GM12878 (cell line): Measurements from ENCODE around the gene ZNF583. TPM values are rescaled to one million over a fixed set of nuclear protein-coding genes. Genes with fewer than 3 reads are reported as not detected.

Source experiments
- ATAC-seq: fragments of 200-7000 bp; cut with Tn5 transposase; 3 replicates; pipeline ENCODE4 v1.9.1; 2020; ENCODE audit warnings: mild to moderate bottlenecking, moderate library complexity
- BruUV-seq: library from RNA; stranded (reverse); fragments of 400-500 nt; replicated peaks from 2 replicates; lab custom pipeline; 2021; lab: Mats Ljungman, UMichigan
- CTCF ChIA-PET: fragments of 300-600 bp; sonication (Branson Sonifier 250); formaldehyde crosslinking; extraction: SDS; loops from one replicate; lab custom pipeline; 2021; ENCODE audit warnings: inconsistent platforms; lab: Yijun Ruan, JAX
- POLR2A ChIA-PET: fragments of 350-600 bp; formaldehyde crosslinking; extraction: SDS; loops from one replicate; lab custom pipeline; 2021; ENCODE audit warnings: inconsistent platforms; lab: Charles Lee
- RAD21 ChIA-PET: fragments of 300-600 bp; sonication (Branson Sonifier 250); formaldehyde crosslinking; loops from one replicate; lab custom pipeline; 2023; ENCODE audit warnings: antibody characterized with exemption; ENCODE audit not compliant: unreplicated experiment; lab: Charles Lee
- SMC1A ChIA-PET: fragments of 300-600 bp; sonication (Branson Sonifier 250); formaldehyde crosslinking; loops from one replicate; lab custom pipeline; 2023; ENCODE audit not compliant: unreplicated experiment, uncharacterized antibody; lab: Charles Lee
- DNase-seq: peaks from one replicate; pipeline ENCODE4 v3.0.0-alpha.2; 2011; ENCODE audit warnings: low read depth, low spot score
- FAIRE-seq: peaks from 3 replicates; lab custom pipeline; 2011; peaks lifted over from hg19 to GRCh38; lab: Jason Lieb, UNC
- H2AFZ ChIP-seq: 2 replicates; pipeline ENCODE4 v1.6.0; 2011; ENCODE audit warnings: low read depth, low read length, control low read depth; ENCODE audit not compliant: control insufficient read depth
- H3K27ac ChIP-seq: 2 replicates; pipeline ENCODE4 v1.5.1; 2011; ENCODE audit warnings: control low read depth; ENCODE audit not compliant: control insufficient read depth, insufficient read depth
- H3K27me3 ChIP-seq, 2 experiments: replicated peaks in 1 of 2; 2 replicates each; pipeline versions ENCODE4 v1.6.0 to v1.6.1; 2011; ENCODE audit warnings: low read length in 1 of 2; ENCODE audit not compliant: control insufficient read depth in 2 of 2, insufficient read depth in 2 of 2
- H3K36me3 ChIP-seq, 2 experiments: 2 replicates each; pipeline ENCODE4 v1.5.1; 2011; ENCODE audit warnings: low read length in 1 of 2; ENCODE audit not compliant: control insufficient read depth in 2 of 2, insufficient read depth in 2 of 2
- H3K4me1 ChIP-seq: 2 replicates; pipeline ENCODE4 v1.6.1; 2011; ENCODE audit warnings: mild to moderate bottlenecking, low read length, moderate library complexity, mixed read lengths; ENCODE audit not compliant: control insufficient read depth, insufficient read depth
- H3K4me2 ChIP-seq: 2 replicates; pipeline ENCODE4 v1.6.0; 2011; ENCODE audit warnings: control low read depth; ENCODE audit not compliant: control insufficient read depth, insufficient read depth
- H3K4me3 ChIP-seq: fragments of 200-600 bp; sonication (generic); 2 replicates; pipeline ENCODE4 v1.5.1; 2016
- H3K79me2 ChIP-seq: 2 replicates; pipeline ENCODE4 v1.6.0; 2011; ENCODE audit warnings: low read length; ENCODE audit not compliant: control insufficient read depth, insufficient read depth
- H3K9ac ChIP-seq: 2 replicates; pipeline ENCODE4 v1.8.0; 2011; ENCODE audit warnings: low read length, control low read depth, mixed read lengths; ENCODE audit not compliant: control insufficient read depth, insufficient read depth
- H3K9me3 ChIP-seq: replicated peaks from 3 replicates; pipeline ENCODE4 v1.5.1; 2011; ENCODE audit warnings: mild to moderate bottlenecking, low read length; ENCODE audit not compliant: control insufficient read depth, insufficient read depth
- H4K20me1 ChIP-seq: 2 replicates; pipeline ENCODE4 v1.6.0; 2011; ENCODE audit not compliant: control insufficient read depth, insufficient read depth
- CREM ChIP-seq: IDR thresholded peaks from 2 replicates; pipeline ENCODE4 v1.6.1; 2014; ENCODE audit warnings: antibody characterized with exemption, low read depth
- EED ChIP-seq: sonication (generic); IDR thresholded peaks from 2 replicates; pipeline ENCODE4 v1.6.1; 2016; ENCODE audit warnings: antibody characterized with exemption, low read depth
- HDAC6 ChIP-seq: fragments of 200-600 bp; sonication (generic); IDR thresholded peaks from one replicate; pipeline ENCODE4 v1.8.0; 2017; ENCODE audit warnings: antibody characterized with exemption; ENCODE audit not compliant: unreplicated experiment
- IKZF1 ChIP-seq: fragments of 450-650 bp; conservative IDR thresholded peaks from 2 replicates; pipeline ENCODE4 v1.6.1; 2017; ENCODE audit warnings: antibody characterized with exemption, mild to moderate bottlenecking
- IKZF2 ChIP-seq, 2 experiments: fragments of 450-650 bp; IDR thresholded peaks; 2 replicates each; pipeline ENCODE4 v1.6.1; 2017; ENCODE audit warnings: mild to moderate bottlenecking in 2 of 2, moderate library complexity in 2 of 2
- JUNB ChIP-seq: IDR thresholded peaks from 2 replicates; pipeline ENCODE4 v1.6.1; 2016; ENCODE audit warnings: antibody characterized with exemption, mild to moderate bottlenecking
- JUND ChIP-seq: IDR thresholded peaks from 2 replicates; pipeline ENCODE4 v1.6.1; 2012; ENCODE audit warnings: low read depth, mild to moderate bottlenecking, low read length, improper control_type of control experiment, moderate library complexity
- KDM1A ChIP-seq: fragments of 200-600 bp; sonication (generic); IDR thresholded peaks from 2 replicates; pipeline ENCODE4 v1.6.1; 2016; ENCODE audit warnings: borderline replicate concordance
- NFYB ChIP-seq: IDR thresholded peaks from 2 replicates; pipeline ENCODE4 v1.6.1; 2011; ENCODE audit warnings: low read depth, mild to moderate bottlenecking, low read length, improper control_type of control experiment, moderate library complexity; ENCODE audit not compliant: insufficient read depth
- NR2C2 ChIP-seq: IDR thresholded peaks from 2 replicates; pipeline ENCODE4 v1.6.1; 2011; ENCODE audit warnings: borderline replicate concordance, low read depth; ENCODE audit not compliant: control insufficient read depth, insufficient read length
- NRF1 ChIP-seq: conservative IDR thresholded peaks from 2 replicates; pipeline ENCODE4 v1.6.1; 2011; ENCODE audit warnings: mild to moderate bottlenecking, low read depth, low read length, improper control_type of control experiment
- RAD21 ChIP-seq: IDR thresholded peaks from 2 replicates; pipeline ENCODE4 v1.6.1; 2011; ENCODE audit warnings: mild to moderate bottlenecking, low read depth, low read length, moderate library complexity; ENCODE audit not compliant: insufficient read depth
- RAD51 ChIP-seq: fragments of 450-650 bp; IDR thresholded peaks from 2 replicates; pipeline ENCODE4 v1.6.1; 2016; ENCODE audit warnings: moderate library complexity, mild to moderate bottlenecking, inconsistent platforms
- RBBP5 ChIP-seq: fragments of 200-600 bp; sonication (generic); conservative IDR thresholded peaks from 2 replicates; pipeline ENCODE4 v1.6.1; 2016
- RFX5 ChIP-seq: IDR thresholded peaks from 2 replicates; pipeline ENCODE4 v1.6.1; 2011; ENCODE audit warnings: low read depth, low read length, improper control_type of control experiment
- SIN3A ChIP-seq: IDR thresholded peaks from 2 replicates; pipeline ENCODE4 v1.6.1; 2012; ENCODE audit warnings: low read depth, low read length, improper control_type of control experiment
- STAT1 ChIP-seq: fragments of 450-650 bp; conservative IDR thresholded peaks from 2 replicates; pipeline ENCODE4 v1.6.1; 2014; ENCODE audit warnings: antibody characterized with exemption, mild to moderate bottlenecking
- SUZ12 ChIP-seq: fragments of 200-600 bp; sonication (generic); IDR thresholded peaks from one replicate; pipeline ENCODE4 v1.6.1; 2018; ENCODE audit warnings: antibody characterized with exemption, mild to moderate bottlenecking; ENCODE audit not compliant: unreplicated experiment
- TBL1XR1 ChIP-seq: IDR thresholded peaks from 2 replicates; pipeline ENCODE4 v1.6.1; 2012; ENCODE audit warnings: low read depth, low read length, improper control_type of control experiment
- ZNF274 ChIP-seq: IDR thresholded peaks from one replicate; pipeline ENCODE4 v1.8.0; 2011; ENCODE audit not compliant: insufficient read length, insufficient read depth
- WGBS: methylation state at CpG from one replicate; pipeline ENCODE4 v1.1.6; 2016; ENCODE audit warnings: low lambda C conversion rate; ENCODE audit not compliant: insufficient replicate concordance, insufficient coverage; ENCODE audit errors: missing lambda C conversion rate; 5-methylcytosine and 5-hydroxymethylcytosine counted together
- in situ Hi-C: fragments of 300-500 bp; cut with MboI; formaldehyde crosslinking; loops from 9 replicates; pipeline ENCODE4 v1.14.3; 2018; ENCODE audit warnings: mixed read lengths
- intact Hi-C: fragments of 100-400 bp; cut with micrococcal nuclease; formaldehyde crosslinking; loops from one replicate; pipeline ENCODE4 v1.14.2; 2022; ENCODE audit not compliant: unreplicated experiment
- polyA plus RNA-seq, 11 experiments: library from polyadenylated mRNA; depleted of rRNA in 4 of 11; unstranded in 6 of 11; stranded (reverse) in 5 of 11; fragments of >200 nt; fragmentation: Nextera tagmentation in 4 of 11; fragmentation: Illumina TruSeq in 1 of 11; extraction: Ambion mirVana in 4 of 11; extraction: Trizol in 1 of 11; gene quantifications; 1 replicate in 1 of 11; 2 replicates in 10 of 11; pipeline versions ENCODE4 v1.2.1 to v1.2.3, GENCODE V29; 2011 to 2016; ENCODE audit warnings: inconsistent platforms in 2 of 11, missing spikeins in 2 of 11, low read depth in 1 of 11
- total RNA-seq, 4 experiments: library from RNA; depleted of rRNA in 3 of 4; stranded (reverse); fragments of >200 nt in 3 of 4; fragmentation: Illumina TruSeq in 1 of 4; extraction: Trizol in 1 of 4; gene quantifications; 2 replicates each; pipeline versions ENCODE4 v1.2.1 to v1.2.3, GENCODE V29; 2013 to 2021
- TF ChIP-seq, protein P1 (sequence below): fragments of 450-650 bp; conservative IDR thresholded peaks from 2 replicates; pipeline ENCODE4 v1.6.1; 2017; ENCODE audit warnings: mild to moderate bottlenecking, moderate library complexity

The ZNF583 gene
- total and polyA plus RNA-seq, 10 of the 15 experiments (the other 5 are each of a cell fraction or from before 2014, with no cell fraction given): 0.40 to 3.1 (median 1.4) TPM

DNA sequence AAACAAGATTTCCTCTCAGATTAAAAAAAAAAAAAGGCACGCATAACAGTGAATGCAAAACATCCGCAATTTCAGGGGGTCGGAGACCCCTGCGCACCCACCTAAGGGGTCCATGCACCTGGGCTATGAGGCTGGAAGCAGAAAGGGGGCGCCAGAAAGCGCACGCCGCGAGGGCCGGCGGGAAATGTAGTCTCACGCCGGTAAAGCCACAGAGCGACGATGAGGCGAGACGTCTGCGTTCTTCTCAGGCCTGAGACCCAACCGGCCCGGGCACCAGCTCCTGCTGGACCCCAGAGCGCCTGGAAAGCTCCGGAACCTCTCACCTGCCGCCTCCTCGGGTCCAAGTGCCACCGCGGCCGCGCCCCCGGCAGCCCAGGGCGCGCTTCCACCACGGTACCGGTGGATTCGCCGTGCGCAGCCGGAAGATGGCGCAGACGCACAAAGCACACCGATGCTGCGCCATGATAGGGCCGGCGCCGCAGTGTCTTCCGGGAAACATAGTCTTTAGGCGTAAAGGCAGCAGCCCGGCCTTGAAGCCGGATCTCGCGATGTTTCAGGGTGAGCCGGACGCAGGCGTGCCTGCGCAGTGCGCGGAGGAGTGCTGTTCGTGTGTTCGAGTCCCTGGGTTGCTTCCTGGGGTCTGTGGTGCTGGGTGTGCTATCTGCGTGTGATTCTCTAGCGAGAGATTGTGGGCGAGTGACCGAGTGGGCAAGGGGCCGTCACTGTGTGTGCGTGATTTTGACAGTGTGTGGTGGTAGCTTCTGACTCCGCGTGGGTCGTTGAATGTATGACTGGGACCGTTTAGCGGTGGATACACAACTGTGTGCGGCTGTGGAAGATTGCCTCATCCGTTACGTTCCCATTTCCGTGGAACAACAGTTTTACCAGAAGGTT lies 10.8 kb upstream of the ZNF583 start, which contains the start of gene ZNF582:
ZNF582 (minus strand) TSS at position 416 of the 894 bp plus-strand sequence. CDS start 1,782 bp downstream, outside the sequence.
- Histone ChIP-seq H3K9ac (peak within 1 kb of the TSS; percentile 58; the same call in 1 of the 2 replicates), H3K27ac (peak within 1 kb of the TSS; percentile 52), H3K4me3 (peak within 1 kb of the TSS; percentile 77), H3K36me3 (no peaks in the 10 kb centered on the region; a peak in 1 of 4 replicates), H3K4me1 (no peaks in the 10 kb centered on the region), H3K27me3 (no peaks in the 10 kb centered on the region), H3K79me2 (no peaks in the 10 kb centered on the region), H3K9me3 (peaks cover 6% of the 10 kb centered on the region), H2AFZ (peak within 1 kb of the TSS; percentile 93), H3K4me2 (peak within 1 kb of the TSS; percentile 71), H4K20me1 (no peaks in the 10 kb centered on the region)
- BruUV-seq: TSS peak; percentile 64
- 18% methylated on average over 73 of the region's 73 CpGs for WGBS
- CTCF ChIA-PET: interaction anchor here (0.6 to 1.8 kb wide), 4 partner anchors 10 to 45 kb away, joined by 3 to 5 read pairs (median 4); partner anchors contain the start of gene ZNF583
- ATAC-seq: peak; percentile 100
- in situ Hi-C loops: no loop called here
- RAD21 ChIA-PET: no interaction called here
- POLR2A ChIA-PET: interaction anchor here (0.5 to 0.6 kb wide), 2 partner anchors 889 to 1007 kb away, joined by 3 to 4 read pairs; no protein-coding TSS in a partner anchor
- SMC1A ChIA-PET: interaction anchor here (1.0 kb wide), 1 partner anchor 21 kb away, joined by 3 read pairs; no protein-coding TSS in a partner anchor
- FAIRE-seq: no peak
- DNase-seq: peak; percentile 65
- intact Hi-C loops: no loop called here
- TF ChIP-seq EED: no peak
- TF ChIP-seq HDAC6: no peak
- TF ChIP-seq RFX5: no peak
- no peak for TF ChIP-seq RAD51
- TF ChIP-seq IKZF1: peak; percentile 91
- no peak for TF ChIP-seq TBL1XR1
- TF ChIP-seq NRF1: peak; percentile 47
- TF ChIP-seq JUNB: no peak
- no peak for TF ChIP-seq RBBP5
- TF ChIP-seq CREM: no peak; the same call in 1 of the 2 replicates
- no peak for TF ChIP-seq SIN3A
- TF ChIP-seq NFYB: peak; percentile 41; the same call in 1 of the 2 replicates
- TF ChIP-seq IKZF2 (IDR thresholded peaks at IDR 0.05): no peak
- no peak for TF ChIP-seq RAD21
- no peak for TF ChIP-seq KDM1A
- TF ChIP-seq SUZ12: no peak
- TF ChIP-seq NR2C2: no peak
- peak; percentile 90 for TF ChIP-seq STAT1
- TF ChIP-seq JUND: no peak
- TF ChIP-seq, protein P1, sequence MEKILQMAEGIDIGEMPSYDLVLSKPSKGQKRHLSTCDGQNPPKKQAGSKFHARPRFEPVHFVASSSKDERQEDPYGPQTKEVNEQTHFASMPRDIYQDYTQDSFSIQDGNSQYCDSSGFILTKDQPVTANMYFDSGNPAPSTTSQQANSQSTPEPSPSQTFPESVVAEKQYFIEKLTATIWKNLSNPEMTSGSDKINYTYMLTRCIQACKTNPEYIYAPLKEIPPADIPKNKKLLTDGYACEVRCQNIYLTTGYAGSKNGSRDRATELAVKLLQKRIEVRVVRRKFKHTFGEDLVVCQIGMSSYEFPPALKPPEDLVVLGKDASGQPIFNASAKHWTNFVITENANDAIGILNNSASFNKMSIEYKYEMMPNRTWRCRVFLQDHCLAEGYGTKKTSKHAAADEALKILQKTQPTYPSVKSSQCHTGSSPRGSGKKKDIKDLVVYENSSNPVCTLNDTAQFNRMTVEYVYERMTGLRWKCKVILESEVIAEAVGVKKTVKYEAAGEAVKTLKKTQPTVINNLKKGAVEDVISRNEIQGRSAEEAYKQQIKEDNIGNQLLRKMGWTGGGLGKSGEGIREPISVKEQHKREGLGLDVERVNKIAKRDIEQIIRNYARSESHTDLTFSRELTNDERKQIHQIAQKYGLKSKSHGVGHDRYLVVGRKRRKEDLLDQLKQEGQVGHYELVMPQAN: no peak
- TF ChIP-seq ZNF274: no peak
